Transverse colon (tissue), 4 donors: ENCODE data around the gene COP1.

Experiments used
- CTCF ChIP-seq, 5 experiments: fragments of 200-600 bp in 3 of 5; fragments of 450-650 bp in 2 of 5; sonication (generic) in 3 of 5; IDR thresholded peaks; 1 replicate in 2 of 5; 2 replicates in 3 of 5; pipeline ENCODE4 v1.5.1; 2016 to 2017; ENCODE audit warnings: antibody characterized with exemption in 5 of 5, inconsistent platforms in 3 of 5, mild to moderate bottlenecking in 2 of 5, moderate library complexity in 1 of 5
- POLR2A ChIP-seq: fragments of 450-650 bp; IDR thresholded peaks from one replicate; pipeline ENCODE4 v1.6.1; 2016; ENCODE audit warnings: antibody characterized with exemption, mild to moderate bottlenecking, moderate library complexity
- POLR2AphosphoS5 ChIP-seq, 3 donors: sonication (generic); formaldehyde crosslinking; IDR thresholded peaks; one replicate each; pipeline ENCODE4 v1.6.1; 2016; ENCODE audit warnings: antibody characterized with exemption in 3 of 3

- TF ChIP-seq CTCF (IDR thresholded peaks at IDR 0.05) = no peak
- TF ChIP-seq POLR2A = no peak
- no peak for TF ChIP-seq POLR2AphosphoS5 (IDR thresholded peaks at IDR 0.05)
Observed at GRCh38 chr1:176068901-176069300, 138.2 kb downstream of the COP1 start.
